CD4-positive, alpha-beta T cell treated with Interleukin-1 beta for 1 hour (primary cell): ENCODE results near the gene MCF2.

ENCODE experiments used
- DNase-seq, 2 donors: peaks; one replicate each; pipeline ENCODE4 v3.0.0-alpha.2; 2020 to 2022

MCF2 gene

GRCh38 chrX:139581068-139581467 is 126.9 kb downstream of the MCF2 start:
- no peak for DNase-seq

DNA sequence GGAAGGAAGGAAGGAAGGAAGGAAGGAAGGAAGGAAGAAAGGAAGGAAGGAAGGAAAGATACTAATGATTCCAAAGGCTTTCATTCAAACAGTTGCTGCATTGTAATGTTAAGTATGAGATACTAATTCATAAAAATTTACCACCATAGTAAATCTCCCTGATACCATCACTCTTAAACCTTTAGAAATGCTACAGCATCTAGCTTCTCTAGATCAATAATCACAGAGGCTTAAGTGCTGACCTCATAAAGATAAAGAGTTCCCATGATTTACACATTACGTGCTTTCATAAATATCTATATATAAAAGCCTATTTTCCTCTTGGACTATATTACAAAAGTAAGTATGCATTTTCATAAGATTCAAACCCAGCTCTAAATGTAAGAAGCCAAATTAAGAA is 141.0 kb downstream of the MCF2 start:
- DNase-seq = no peak

DNA sequence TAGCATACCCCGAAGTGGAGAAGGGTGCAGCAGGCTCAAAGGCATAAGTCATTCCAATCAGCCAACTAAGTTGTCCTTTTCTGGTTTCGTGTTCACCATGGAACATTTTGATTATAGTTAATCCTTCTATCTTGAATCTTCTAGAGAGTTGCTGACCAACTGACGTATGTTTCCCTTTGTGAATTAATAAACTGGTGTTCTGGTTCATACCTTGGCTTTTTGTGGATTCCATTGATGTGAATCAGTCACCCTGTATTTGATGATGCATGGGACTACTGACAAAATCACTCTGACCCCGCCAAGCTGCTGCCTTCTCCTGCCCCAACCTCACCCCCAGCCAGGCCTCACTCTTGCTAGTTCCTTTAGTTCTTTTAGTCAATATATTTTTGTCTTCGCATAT is 144.7 kb downstream of the MCF2 start:
- no peak for DNase-seq

GRCh38 chrX:139560221-139560620 is 147.7 kb downstream of the MCF2 start:
- no peak for DNase-seq

DNA sequence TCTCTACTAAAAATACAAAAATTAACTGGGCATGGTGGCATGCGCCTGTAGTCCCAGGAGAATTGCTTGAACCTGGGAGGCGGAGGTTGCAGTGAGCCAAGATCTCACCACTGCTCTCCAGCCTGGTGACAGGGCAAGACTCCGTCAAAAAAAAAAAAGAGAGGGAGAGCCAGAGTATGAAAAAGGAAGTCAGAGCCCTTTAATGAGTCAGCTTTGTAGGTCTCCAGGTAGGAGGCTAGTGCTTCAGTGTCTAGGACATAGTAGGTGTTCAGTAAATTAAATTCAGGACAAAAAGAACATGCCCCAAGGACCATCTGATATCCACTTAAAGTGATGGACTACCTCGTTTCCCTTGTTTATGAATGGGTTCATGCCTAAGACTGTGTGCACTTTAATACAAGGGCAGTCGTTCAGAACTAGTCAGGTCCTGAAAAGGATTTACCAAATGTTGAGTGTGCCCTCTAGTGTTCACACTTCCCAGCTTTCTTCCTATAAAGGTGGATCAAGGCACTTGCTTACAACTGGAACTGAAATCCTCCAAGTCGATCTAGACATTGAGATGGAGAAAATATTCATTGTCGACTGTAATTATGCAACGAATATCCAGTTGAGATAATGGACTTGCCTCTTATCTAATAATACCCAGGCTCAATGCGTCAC is 148.5 kb downstream of the MCF2 start:
- no peak for DNase-seq

- no peak for DNase-seq
Observed at GRCh38 chrX:139554991-139555675, 152.8 kb downstream of the MCF2 start.

- no peak for DNase-seq
Observed at GRCh38 chrX:139554376-139554775, 153.6 kb downstream of the MCF2 start.

GRCh38 chrX:139544591-139544990 is 163.4 kb downstream of the MCF2 start:
- DNase-seq = no peak

GRCh38 chrX:139543920-139544319 is 164.0 kb downstream of the MCF2 start:
- no peak for DNase-seq

- no peak for DNase-seq
Observed at GRCh38 chrX:139542652-139543051, 165.3 kb downstream of the MCF2 start.

GRCh38 chrX:139538907-139539790 is 168.8 kb downstream of the MCF2 start:
- DNase-seq = no peak

- no peak for DNase-seq
Observed at GRCh38 chrX:139533444-139533843, 174.5 kb downstream of the MCF2 start.

- no peak for DNase-seq
Observed at GRCh38 chrX:139532834-139533233, 175.1 kb downstream of the MCF2 start.
